Activated T-cell treated with anti-CD3 and anti-CD28 coated beads for 1 hour (primary cell): Measurements from ENCODE around the gene TMEM132C.

ENCODE experiments used
- DNase-seq: peaks from one replicate; pipeline ENCODE4 v3.0.0-alpha.2; 2020; ENCODE audit warnings: low read depth

The TMEM132C gene

DNA sequence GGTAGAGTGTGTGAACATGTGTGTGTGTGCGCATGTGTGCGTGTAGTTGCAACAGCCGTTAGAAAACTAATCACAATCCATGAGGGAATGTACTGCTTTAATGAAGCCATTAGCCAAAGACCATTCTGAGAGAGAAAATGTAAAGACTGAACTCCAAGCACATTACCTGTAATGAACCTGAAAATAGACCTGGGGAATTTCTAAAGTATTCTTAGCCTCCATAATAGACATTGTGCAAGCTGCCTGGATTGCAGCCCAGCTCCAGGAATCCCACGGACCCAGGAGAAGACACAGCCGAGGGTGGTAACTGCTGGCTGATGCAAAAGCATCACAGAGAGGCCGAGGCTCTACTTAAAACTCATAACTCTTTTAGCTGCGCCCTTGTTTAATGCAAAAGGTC lies 400.2 kb downstream of the TMEM132C start:
- DNase-seq, result no peak

DNA sequence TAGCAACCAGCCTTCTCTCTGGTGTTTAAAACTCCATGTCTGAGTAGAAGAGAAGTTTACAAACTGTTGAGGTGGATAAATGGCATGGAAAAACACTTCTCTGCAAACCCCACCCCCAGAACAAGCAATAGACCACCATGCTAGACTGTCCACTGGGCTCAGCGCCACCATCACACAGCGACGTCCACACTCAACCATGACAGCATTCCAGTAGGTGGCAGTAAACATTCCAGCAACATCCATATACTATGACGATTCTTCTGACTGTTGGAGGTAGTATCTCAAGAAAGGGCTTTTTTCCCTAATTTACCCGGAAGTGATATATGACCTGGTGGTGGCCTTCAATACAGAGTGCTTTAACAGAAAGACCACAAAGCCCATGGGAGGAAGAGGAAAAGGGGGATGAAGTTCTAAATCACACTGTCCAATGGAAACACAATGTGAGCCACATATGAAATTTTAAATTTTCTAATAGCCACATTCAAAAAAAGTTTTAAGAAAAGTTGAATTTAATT lies 404.6 kb downstream of the TMEM132C start:
- DNase-seq, result no peak

DNA sequence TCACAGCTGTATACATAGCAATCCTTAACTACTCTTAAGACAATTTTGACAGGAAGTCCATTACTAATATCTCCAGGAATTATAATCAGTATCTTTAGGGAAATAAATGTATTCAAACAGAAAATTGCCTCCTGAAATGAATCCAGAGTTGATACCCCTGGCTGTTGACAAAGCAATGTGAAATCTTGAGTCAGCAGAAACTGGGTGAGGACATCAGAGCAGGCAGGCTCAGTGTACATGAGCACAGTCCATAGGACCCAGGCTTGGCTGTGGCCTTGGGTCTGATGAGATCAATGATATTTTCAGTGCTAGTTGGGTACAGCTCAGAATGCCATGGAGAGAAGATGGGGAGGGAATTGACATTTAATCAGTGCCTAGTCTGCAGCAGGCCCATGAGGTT lies 405.5 kb downstream of the TMEM132C start:
- DNase-seq, result no peak

DNA sequence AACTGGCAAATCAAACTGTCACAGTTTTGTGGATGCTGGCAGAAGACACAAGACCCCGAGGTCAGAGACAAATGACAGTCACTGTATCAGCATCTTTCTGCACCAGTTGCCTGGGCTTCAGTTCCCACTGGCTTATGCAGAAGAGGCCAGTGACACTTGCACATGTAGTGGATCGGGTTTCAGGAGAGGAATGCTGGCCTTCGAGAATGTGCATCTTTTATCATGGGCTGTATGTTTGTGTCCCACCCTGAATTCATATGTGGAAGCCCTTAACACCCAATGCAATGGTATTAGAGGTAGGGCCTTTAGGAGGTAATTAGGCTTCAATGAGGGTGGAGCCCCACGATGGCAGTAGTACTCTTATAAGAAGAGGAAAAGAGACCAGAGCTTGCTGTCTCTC lies 405.9 kb downstream of the TMEM132C start:
- DNase-seq, result no peak

DNA sequence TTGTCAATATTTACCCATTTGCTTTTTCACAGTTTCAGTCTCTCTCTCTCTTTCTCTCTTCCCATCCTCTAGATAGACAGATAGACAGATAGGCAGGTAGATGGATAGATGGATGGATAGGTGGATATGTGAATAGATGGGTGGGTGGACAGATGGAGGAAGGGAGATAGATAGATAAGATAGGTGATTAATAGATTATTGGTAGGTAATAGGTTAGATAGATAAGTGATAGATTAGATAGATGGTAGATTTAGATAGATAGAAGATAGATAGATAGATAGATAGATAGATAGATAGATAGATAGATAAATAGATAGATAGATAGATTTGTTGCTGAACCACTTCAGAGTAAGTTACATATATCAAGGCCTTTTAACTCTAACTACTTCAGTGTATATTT lies 408.6 kb downstream of the TMEM132C start:
- DNase-seq, result no peak

DNA sequence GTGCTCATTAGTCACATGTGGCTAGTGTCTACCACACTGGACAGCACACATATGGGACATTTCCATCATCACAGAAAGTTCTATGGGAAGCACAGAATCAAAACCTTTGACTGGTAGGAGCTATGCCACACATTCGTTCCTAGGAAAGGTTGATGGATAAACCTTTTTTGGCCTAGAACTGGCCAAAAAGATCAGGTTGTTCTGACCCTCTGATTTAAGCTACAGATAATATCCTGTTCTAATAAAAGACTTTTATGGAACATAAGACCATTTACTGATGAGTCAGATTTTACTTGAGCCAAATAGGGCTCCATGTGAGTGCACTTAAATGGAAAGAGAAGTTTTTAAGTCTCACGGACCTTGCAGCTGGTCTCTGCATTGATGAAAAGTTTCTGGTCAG lies 413.6 kb downstream of the TMEM132C start:
- DNase-seq, result no peak

DNA sequence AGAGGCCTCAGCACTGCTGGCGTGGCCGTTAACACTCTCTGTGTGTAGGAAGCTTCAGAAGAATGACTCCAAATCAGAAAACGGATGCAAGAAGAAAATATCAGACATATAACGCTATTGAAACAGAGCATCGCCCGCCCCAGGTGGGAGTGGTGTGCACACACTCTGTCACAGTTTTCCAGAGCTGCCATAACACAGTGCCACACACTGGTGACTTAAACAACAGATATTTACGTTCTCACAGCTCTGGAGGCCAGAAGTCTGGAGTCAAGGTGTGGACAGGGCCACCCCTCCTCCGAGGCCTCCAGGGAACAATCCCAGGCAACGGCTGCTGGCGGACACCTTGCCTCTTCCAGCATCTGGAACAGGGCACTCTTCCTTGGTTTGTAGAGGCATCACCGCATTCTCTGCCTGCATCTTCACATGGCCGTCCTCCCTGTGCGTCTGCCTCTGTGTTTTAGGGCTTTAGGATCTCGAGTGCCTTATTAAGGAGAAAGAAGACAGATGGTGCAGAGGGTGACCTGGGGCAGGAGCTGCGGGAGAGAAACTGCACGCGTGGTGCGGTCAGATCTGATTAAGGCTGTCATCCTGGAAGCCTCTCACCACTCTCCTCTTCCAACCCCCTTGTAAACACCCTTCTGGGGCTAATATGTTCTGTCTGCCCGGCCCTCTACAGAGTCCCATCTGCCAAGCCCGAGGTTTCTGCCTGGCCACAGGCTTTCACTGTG lies 415.7 kb downstream of the TMEM132C start:
- DNase-seq, result no peak

DNA sequence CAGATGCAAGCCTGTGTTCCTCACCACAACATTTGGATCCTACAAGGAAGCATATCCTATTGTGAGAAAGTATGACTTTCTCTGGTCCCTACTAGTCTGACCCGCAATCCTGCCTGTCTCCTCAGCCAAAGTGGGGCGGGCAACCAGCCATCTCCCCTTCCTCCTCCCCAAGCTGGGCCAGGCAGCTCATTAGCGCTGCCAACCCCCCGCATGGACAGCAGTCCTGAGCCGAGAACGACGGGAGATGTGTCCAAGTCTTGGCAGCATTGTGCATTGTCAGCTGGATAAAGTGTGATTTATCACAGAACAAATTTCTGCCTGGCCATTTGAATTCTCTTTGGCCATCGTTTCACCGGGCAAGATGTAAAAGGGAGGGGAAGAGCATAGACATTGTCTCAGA lies 417.4 kb downstream of the TMEM132C start:
- DNase-seq, result no peak

DNA sequence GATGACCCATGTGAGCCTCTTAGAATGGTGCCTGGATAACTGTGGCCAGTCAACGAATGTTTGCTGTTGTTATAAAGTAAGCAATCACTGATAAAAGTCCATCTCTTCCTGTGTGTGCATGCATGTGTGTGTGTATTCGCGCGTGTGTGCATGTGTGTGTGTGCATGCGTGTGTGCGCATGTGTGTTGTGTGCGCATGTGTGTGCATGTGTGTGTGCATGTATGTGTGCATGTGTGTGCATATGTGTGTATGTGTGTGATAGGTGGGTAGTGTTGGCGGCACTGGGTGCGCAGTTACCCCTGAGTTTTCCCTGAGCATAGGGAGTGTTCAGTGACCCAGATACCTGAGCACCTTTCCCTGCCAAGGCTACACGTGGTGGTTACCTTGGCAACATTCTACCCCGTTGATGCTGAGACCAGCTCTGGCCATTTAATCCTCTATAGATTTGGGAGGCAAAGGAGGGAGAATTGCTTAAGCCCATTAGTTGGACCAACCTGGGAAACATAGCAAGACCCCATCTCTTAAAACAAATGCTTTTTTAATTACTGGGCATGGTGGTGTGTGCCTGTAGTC lies 419.0 kb downstream of the TMEM132C start:
- no peak for DNase-seq

DNA sequence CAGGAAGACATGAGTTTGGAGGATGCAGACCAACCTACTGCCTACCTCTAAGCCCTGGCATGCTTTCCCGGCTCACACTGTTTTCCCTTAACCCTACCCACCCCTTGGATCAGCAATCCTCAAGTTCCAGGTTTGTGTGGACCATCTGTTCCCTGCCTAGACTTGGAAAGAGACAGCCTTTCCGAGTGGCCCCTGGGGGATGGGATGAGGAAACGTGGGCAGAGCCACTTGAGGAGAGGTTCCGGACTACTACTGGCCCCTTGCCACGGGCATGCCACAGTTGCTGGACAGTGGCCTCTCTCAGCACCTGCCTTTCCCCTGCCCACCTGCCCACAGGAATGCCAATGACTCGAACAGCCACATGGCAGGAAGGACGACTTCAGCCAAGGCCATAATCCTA lies 420.9 kb downstream of the TMEM132C start:
- DNase-seq, result no peak

DNA sequence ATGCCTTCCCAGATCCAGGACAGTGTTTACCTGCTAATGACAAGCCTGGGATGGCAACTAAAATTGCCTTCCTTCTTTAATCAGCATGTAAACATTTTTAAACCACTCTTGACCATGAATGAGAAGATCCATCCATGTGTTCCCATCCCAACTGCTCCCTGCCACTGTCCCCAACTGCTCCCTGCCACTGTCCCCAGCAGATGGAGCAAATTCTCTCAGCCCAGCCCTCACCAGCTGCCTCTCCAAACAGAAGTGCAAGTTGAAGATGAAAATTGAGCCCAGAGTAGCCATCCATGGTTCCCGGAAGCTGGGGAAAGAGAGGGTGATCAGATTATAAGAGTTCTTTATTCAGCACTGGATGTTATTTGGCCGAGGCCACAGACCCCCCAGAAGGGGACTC lies 423.7 kb downstream of the TMEM132C start:
- no peak for DNase-seq

DNA sequence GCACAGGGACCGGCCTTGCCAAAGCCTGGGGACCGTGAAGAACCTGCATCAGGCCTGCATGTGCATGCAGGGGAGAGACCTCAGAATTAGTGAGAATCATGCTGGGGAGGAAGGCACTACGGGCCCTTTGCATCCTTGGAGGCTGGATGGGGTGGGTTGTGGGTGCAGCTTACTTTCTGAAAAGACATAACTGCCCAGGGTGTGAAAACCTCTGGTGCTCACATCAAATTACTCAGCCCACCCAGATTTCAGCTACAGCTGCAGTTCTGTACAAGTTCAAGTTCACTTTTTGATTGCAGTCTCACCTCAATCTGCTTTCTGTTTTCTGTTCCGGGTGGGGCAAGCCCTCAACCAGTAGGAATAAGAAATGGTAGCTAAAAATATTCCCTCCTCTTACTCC lies 426.1 kb downstream of the TMEM132C start:
- DNase-seq, result no peak

DNA sequence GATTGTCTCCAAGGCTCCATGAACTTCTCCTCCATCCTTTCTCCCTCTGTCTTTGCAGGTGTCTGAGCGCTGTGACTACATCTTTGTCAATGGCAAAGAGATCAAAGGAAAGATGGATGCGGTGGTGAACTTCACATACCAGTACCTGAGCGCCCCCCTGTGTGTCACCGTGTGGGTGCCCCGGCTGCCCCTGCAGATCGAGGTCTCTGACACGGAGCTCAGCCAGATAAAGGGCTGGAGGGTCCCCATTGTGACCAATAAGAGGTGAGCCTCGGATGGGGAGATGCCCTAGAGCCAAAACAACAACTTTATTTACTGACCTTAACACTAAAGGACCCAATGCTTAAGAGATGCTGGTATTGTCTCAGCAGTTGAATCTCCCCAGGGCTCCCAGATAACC lies 426.8 kb downstream of the TMEM132C start:
- no peak for DNase-seq

DNA sequence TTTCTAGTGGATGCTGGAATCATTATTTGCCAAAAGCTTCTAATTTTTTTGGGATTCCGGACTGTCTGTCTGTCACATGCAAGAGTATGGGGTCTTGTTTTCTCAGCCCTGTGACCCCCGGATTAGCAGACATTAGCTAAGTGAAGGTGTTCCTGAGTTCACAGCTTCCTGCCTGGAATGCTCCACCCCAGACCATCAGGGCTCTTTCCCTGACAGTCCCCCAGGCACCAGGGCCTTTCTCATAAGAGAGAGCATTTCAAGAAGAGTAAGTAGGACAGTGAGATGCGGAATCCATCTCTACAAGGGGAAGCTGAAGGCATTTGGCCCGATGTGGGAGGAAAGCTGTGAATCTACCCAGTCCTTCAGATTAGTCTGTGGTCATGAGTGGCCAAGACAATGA lies 427.5 kb downstream of the TMEM132C start:
- DNase-seq, result no peak

DNA sequence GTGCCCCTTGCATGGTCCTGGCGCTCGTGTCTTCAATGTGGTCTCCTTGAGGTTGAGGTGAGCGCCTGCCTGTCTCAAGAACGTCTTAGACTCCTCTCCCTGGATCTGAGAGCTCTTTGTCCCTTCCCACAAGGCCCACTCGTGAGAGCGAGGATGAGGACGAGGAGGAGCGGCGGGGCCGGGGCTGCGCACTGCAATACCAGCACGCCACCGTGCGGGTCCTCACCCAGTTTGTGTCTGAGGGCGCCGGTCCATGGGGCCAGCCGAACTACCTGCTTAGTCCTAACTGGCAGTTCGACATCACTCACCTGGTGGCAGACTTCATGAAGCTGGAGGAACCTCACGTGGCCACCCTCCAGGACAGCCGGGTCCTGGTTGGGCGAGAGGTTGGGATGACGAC lies 428.7 kb downstream of the TMEM132C start:
- DNase-seq, result no peak

DNA sequence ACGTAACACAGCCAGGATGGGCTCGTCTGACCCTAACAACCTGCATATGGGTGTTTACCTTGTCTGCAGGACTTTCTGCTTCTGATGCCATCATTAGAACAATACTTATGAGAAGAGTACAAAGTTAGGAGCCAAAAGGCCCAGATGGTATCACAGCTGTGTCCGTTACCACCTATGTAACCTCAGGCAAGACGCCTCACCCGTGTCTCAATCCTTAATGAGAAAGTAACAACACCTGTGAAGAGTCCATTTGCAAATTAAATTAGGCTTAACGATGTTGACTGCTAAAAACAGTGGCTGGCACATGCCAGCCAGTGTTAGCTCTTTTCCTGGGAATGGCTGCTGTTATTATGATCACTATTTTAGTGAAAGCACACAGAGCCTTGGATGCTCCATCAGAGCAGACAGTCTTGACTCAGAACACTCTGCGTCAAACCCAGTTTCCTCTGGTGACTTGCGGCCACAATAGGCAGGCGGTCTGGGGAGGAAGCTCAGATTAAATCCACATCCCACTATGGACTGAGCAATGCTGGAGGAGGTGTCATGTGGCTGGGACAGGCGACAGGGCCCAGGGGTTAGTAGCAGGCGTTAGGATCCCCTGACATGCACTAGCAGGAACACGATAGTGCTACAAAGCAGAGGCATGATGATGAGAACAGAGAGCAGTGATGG lies 431.5 kb downstream of the TMEM132C start:
- no peak for DNase-seq

DNA sequence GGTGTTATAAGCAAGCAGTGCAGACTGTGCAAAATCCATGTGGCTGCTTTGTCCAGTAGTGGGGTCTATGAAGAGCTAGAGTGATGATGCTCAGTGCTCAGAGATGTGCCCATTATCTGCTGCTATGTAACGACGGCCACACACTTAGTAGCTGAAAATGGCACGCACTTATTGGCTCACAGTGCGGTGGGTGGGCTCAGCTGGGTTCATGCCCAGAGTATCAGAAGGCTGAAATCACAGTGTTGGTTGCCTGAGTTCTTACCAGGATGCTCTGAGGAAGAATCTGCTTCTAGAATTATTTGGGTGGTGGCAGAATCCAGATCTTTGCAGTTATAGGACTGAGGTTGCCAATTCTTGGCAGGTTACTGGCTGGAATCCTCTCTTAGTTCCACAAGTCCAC lies 432.1 kb downstream of the TMEM132C start:
- DNase-seq, result no peak

DNA sequence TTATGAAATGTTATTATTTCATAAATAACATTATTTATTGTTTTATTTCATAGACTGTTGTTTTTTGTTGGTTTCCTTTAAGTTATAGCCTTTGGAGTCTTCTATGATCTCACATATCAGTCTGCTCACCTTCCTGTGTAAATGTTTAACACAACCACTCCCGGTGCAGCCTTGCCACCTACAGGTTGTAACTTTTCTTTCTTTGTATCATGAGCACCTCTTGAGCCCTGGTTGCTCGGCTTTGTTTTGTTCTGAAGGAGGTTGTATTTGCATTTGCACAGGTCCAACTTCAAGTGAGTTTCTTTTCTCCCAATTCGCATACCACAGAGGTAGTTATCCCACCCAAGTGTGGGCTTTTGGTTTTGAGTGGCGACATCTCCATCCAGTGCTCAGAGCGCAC lies 435.4 kb downstream of the TMEM132C start:
- no peak for DNase-seq

DNA sequence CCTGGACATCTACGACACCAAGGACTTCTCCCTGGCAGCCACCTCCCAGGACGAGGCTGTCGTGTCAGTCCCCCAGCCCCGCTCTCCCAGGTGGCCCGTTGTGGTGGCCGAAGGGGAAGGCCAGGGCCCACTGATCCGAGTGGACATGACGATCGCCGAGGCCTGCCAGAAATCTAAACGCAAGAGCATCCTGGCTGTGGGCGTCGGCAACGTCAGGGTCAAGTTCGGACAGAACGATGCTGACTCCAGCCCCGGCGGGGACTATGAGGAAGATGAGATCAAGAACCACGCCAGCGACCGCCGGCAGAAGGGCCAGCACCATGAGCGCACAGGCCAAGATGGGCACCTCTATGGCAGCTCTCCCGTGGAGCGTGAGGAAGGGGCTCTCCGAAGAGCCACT lies 438.2 kb downstream of the TMEM132C start:
- DNase-seq, result no peak

DNA sequence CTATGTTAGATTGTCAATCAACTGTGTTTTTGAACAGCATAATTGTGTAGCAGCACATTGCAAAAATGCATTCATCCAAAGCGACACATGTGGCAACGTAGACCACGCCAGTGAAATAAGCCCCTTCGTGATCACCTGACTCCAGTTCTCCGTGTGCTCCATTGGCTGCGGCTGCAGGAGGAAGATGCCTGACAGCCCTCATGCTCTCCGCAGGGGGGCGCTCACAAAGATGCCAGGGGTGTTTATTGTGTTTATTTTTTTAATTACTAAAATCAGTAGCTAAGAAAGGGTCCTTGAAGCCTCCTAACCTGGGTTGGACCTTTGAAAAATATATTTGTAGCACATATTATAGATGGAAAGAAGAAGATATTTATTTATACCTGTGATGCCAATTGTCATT lies 440.5 kb downstream of the TMEM132C start:
- DNase-seq, result no peak

DNA sequence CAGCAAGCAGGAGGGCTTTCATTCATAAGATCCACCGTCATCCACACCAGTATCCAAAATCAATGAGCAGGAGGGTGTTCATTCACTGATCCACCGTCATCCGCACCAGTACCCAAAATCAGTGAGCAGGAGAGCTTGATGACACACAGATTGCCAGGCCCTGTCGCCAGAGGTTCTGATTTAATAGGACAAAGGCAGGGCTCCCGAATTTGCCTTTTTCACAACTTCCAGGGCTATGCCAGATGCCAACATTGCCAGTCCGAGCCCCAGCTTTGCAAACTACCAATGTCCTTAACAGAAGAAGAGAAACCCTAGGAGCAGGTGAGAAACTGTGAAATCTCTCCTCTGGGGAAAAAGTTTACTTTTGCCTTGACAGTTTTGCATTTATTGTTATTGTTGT lies 441.8 kb downstream of the TMEM132C start:
- DNase-seq, result no peak

DNA sequence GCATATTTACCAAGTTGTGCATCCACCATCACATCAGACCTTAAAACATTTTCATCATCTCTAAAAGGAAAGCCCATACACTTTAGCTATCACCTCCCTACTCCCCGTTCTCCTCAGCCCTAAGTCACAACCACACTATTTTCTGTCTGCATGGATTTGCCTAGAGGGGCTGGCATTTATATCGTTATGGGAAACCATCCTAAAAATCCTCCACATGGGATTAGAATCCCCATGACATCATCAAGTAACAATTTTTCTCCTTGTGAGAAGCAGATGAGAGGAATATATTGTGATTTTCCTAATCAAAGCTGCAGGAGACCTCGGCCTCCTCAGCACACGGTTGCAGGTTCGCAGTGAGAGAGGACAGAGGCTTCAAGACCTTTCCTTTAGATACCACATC lies 442.7 kb downstream of the TMEM132C start:
- DNase-seq, result no peak

DNA sequence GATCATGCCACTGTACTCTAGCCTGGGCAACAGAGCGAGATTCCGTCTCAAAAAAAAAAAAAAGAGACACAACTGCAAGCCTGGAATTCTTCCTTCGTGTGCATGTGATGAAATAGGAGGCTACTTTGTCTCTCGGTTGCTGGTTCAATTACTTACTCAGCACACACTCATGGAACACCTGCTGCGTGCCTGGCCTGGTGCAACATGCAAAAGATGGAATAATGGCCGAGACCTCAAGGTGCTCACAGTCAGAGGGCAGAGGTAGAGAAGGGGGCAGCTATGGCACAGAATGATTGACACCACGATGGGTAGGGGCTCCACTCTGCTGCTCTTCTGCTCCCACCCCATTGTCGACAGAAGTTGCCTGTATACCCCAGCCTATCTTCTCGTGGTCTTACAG lies 444.5 kb downstream of the TMEM132C start:
- DNase-seq, result no peak

DNA sequence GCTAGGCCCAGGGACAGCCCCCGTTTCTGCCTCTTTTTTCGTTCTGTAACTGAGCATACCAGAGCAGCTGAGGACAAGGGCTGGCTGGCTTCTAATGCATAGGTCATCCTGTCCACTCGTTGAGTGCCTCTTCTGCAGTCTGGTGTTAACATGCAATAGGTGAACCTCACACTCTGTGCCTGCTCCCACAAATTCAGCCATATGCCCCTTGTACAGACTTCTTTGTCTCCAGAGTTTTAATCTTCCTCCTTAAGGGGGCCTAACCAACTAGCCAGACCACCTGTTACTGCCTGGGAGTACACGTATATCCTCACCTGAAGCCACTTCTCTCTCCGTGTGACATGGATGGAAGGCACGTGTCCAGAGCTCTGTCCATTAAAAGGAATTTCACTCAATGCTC lies 445.7 kb downstream of the TMEM132C start:
- DNase-seq, result no peak
